H1 (cell line): ENCODE results near the gene WIPF3. TPM values are rescaled to one million over a fixed set of nuclear protein-coding genes. Genes with fewer than 3 reads are reported as not detected.

Source experiments
- ASH2L ChIP-seq: fragments of 200-600, 300-600 bp; sonication (generic); IDR thresholded peaks from one replicate; pipeline ENCODE4 v1.7.1; 2017; ENCODE audit warnings: low read length
- BCL11A ChIP-seq, 2 experiments: IDR thresholded peaks; one replicate each; pipeline ENCODE4 v1.6.1; 2011; ENCODE audit warnings: low read depth in 2 of 2, low read length in 2 of 2, mild to moderate bottlenecking in 2 of 2
- CHD2 ChIP-seq: IDR thresholded peaks from 2 replicates; pipeline ENCODE4 v1.6.1; 2012; ENCODE audit warnings: low read length, improper control_type of control experiment
- EGR1 ChIP-seq: IDR thresholded peaks from 2 replicates; pipeline ENCODE4 v1.6.1; 2011; ENCODE audit warnings: low read depth, low read length, borderline replicate concordance
- FOSL1 ChIP-seq: IDR thresholded peaks from 2 replicates; pipeline ENCODE4 v1.6.1; 2011; ENCODE audit warnings: mild to moderate bottlenecking, low read depth, low read length, moderate library complexity; ENCODE audit not compliant: insufficient read depth
- GTF2F1 ChIP-seq: IDR thresholded peaks from 2 replicates; pipeline ENCODE4 v1.6.1; 2012; ENCODE audit warnings: low read depth, low read length, improper control_type of control experiment, borderline replicate concordance
- HDAC6 ChIP-seq: IDR thresholded peaks from one replicate; pipeline ENCODE4 v1.7.1; 2012; ENCODE audit warnings: low read depth, mild to moderate bottlenecking, inconsistent platforms, low read length, moderate library complexity
- KDM1A ChIP-seq: fragments of 200-600, 300-600 bp; sonication (generic); IDR thresholded peaks from 2 replicates; pipeline ENCODE4 v1.7.1; 2016; ENCODE audit warnings: mild to moderate bottlenecking, low read length, borderline replicate concordance
- KDM5A ChIP-seq: fragments of 200-600 bp; IDR thresholded peaks from 2 replicates; pipeline ENCODE4 v1.7.1; 2012; ENCODE audit warnings: mild to moderate bottlenecking, low read length, inconsistent platforms, mixed read lengths
- MAFK ChIP-seq: IDR thresholded peaks from 2 replicates; pipeline ENCODE4 v1.6.1; 2012; ENCODE audit warnings: low read depth, mild to moderate bottlenecking, improper control_type of control experiment, low read length
- POLR2AphosphoS5 ChIP-seq: IDR thresholded peaks from 2 replicates; pipeline ENCODE4 v1.6.1; 2011; ENCODE audit warnings: low read depth, low read length
- SAP30 ChIP-seq: fragments of 300-600 bp; sonication (generic); IDR thresholded peaks from 2 replicates; pipeline ENCODE4 v1.7.1; 2012; ENCODE audit warnings: low read length, moderate library complexity, mild to moderate bottlenecking, inconsistent platforms; ENCODE audit not compliant: insufficient read depth, insufficient replicate concordance
- polyA plus RNA-seq, 7 experiments: library from polyadenylated mRNA; depleted of rRNA in 3 of 7; stranded (reverse) in 5 of 7; unstranded in 2 of 7; fragments of >200 nt in 5 of 7; fragments of 200-250 nt in 2 of 7; gene quantifications; 1 replicate in 5 of 7; 2 replicates in 1 of 7; 4 replicates in 1 of 7; pipeline versions ENCODE4 v1.2.1 to v1.2.3, GENCODE V29; 2011 to 2013; ENCODE audit warnings: missing spikeins in 2 of 7, mixed read lengths in 2 of 7
- total RNA-seq: library from RNA; stranded (reverse); fragmentation: NEBNext Ultra II Directional; extraction: Animal tissue kit (Norgen Biotek cat#: 25700); gene quantifications from 2 replicates; pipeline ENCODE4 v1.2.1, GENCODE V29; 2021
- TF ChIP-seq, protein P1 (sequence below): IDR thresholded peaks from 2 replicates; pipeline ENCODE4 v1.6.1; 2012; ENCODE audit warnings: inconsistent platforms
- TF ChIP-seq, protein P2 (sequence below): IDR thresholded peaks from 2 replicates; pipeline ENCODE4 v1.6.1; 2012; ENCODE audit warnings: low read length, inconsistent platforms
- TF ChIP-seq, protein P3 (sequence below): IDR thresholded peaks from 2 replicates; pipeline ENCODE4 v1.6.1; 2011; ENCODE audit warnings: low read length, improper control_type of control experiment
- TF ChIP-seq, protein P4 (sequence below): IDR thresholded peaks from 2 replicates; pipeline ENCODE4 v1.6.1; 2012; ENCODE audit warnings: inconsistent platforms
- TF ChIP-seq, protein P5 (sequence below), 3 experiments: IDR thresholded peaks; 1 replicate in 2 of 3; 2 replicates in 1 of 3; pipeline versions ENCODE4 v1.5.1 to v1.6.1; 2011; ENCODE audit warnings: low read length in 3 of 3, mild to moderate bottlenecking in 3 of 3, inconsistent platforms in 2 of 3, low read depth in 1 of 3, moderate library complexity in 1 of 3; ENCODE audit not compliant: insufficient read depth in 1 of 3; ENCODE audit errors: control extremely low read depth in 1 of 3

WIPF3 gene
- total and polyA plus RNA-seq, 2 of the 8 experiments (the other 6 are each of a cell fraction or from before 2014, with no cell fraction given): 5.0 to 12.1 TPM

DNA sequence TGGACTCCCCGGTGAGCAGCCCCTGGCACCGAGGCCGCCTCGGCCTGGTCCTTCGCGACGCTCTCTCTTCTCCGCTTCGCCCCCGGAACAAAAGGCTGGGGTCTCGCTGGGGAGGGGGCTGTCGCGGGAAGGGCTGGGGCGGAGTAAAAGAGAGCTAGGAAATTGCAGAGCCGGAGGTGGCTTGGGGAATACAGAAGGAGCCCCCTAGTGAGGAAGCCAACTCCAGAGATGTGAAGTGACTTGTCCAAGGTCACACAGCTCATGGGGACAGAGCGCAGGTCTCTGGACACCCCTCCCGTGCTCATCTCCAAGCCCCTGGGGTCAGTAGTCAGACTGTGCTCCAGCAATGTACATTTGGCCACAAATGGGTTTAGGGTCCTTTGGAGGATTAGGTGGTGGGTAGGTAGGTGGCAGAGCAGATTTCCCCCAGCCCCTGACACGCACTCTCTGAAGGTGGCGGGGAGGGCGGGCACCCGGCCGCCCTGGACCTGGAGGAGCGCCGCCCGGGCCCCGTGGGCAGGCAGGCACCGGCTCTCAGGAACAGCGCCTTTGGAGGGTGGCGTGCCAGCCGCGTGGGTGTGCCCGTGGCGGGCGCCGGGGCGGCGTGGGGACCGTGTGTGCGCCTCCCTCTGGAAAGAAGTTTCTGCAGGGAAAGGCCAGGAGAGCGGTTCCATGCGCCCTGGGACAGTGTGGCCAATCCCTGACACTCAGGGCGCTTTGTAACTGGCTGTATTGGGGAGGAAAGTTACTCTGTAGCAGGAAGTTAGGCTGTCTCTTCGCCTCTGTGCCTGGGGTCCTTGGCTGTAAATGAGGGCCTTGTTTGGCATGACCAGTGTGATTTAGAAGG, 910 bp downstream of the WIPF3 start (continued):
- TF ChIP-seq POLR2AphosphoS5 (no peak), ASH2L (no peak), MAFK (no peak), BCL11A (IDR thresholded peaks at IDR 0.05; ENCODE audit: low read depth in 2 of 2, low read length in 2 of 2) (no peak), KDM1A (peak; percentile 89), HDAC6 (no peak), FOSL1 (no peak), SAP30 (no peak), CHD2 (no peak), KDM5A (no peak), GTF2F1 (no peak), EGR1 (no peak)
- TF ChIP-seq, protein P1, sequence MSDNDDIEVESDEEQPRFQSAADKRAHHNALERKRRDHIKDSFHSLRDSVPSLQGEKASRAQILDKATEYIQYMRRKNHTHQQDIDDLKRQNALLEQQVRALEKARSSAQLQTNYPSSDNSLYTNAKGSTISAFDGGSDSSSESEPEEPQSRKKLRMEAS: peak; percentile 3; the same call in 1 of the 2 replicates
- TF ChIP-seq, protein P2, sequence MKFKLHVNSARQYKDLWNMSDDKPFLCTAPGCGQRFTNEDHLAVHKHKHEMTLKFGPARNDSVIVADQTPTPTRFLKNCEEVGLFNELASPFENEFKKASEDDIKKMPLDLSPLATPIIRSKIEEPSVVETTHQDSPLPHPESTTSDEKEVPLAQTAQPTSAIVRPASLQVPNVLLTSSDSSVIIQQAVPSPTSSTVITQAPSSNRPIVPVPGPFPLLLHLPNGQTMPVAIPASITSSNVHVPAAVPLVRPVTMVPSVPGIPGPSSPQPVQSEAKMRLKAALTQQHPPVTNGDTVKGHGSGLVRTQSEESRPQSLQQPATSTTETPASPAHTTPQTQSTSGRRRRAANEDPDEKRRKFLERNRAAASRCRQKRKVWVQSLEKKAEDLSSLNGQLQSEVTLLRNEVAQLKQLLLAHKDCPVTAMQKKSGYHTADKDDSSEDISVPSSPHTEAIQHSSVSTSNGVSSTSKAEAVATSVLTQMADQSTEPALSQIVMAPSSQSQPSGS: no peak
- TF ChIP-seq, protein P3, sequence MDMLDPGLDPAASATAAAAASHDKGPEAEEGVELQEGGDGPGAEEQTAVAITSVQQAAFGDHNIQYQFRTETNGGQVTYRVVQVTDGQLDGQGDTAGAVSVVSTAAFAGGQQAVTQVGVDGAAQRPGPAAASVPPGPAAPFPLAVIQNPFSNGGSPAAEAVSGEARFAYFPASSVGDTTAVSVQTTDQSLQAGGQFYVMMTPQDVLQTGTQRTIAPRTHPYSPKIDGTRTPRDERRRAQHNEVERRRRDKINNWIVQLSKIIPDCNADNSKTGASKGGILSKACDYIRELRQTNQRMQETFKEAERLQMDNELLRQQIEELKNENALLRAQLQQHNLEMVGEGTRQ: no peak
- TF ChIP-seq, protein P4, sequence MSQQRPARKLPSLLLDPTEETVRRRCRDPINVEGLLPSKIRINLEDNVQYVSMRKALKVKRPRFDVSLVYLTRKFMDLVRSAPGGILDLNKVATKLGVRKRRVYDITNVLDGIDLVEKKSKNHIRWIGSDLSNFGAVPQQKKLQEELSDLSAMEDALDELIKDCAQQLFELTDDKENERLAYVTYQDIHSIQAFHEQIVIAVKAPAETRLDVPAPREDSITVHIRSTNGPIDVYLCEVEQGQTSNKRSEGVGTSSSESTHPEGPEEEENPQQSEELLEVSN: no peak
- TF ChIP-seq, protein P5, sequence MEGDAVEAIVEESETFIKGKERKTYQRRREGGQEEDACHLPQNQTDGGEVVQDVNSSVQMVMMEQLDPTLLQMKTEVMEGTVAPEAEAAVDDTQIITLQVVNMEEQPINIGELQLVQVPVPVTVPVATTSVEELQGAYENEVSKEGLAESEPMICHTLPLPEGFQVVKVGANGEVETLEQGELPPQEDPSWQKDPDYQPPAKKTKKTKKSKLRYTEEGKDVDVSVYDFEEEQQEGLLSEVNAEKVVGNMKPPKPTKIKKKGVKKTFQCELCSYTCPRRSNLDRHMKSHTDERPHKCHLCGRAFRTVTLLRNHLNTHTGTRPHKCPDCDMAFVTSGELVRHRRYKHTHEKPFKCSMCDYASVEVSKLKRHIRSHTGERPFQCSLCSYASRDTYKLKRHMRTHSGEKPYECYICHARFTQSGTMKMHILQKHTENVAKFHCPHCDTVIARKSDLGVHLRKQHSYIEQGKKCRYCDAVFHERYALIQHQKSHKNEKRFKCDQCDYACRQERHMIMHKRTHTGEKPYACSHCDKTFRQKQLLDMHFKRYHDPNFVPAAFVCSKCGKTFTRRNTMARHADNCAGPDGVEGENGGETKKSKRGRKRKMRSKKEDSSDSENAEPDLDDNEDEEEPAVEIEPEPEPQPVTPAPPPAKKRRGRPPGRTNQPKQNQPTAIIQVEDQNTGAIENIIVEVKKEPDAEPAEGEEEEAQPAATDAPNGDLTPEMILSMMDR (IDR thresholded peaks at IDR 0.05; ENCODE audit: control extremely low read depth in 1 of 3, insufficient read depth in 1 of 3, low read depth in 1 of 3, low read length in 3 of 3): peak; percentile 18 to 29 (median 21); a peak in 3 of 4 replicates
